Neural crest cell (in vitro differentiated cells): Measurements from ENCODE around the gene TTLL10. TPM values are rescaled to one million over a fixed set of nuclear protein-coding genes. Genes with fewer than 3 reads are reported as not detected.

ENCODE experiments used
- DNase-seq: peaks from one replicate; pipeline ENCODE4 v3.0.0; 2021; ENCODE audit warnings: low read depth, mixed read lengths, low spot score
- H3K27ac Mint-ChIP-seq: one replicate; pipeline ENCODE4 v1.8.0; 2021; ENCODE audit warnings: mild to moderate bottlenecking, mixed read lengths; ENCODE audit not compliant: unreplicated experiment
- H3K27me3 Mint-ChIP-seq: 2 replicates; pipeline ENCODE4 v1.8.0; 2021; ENCODE audit warnings: low read depth, mild to moderate bottlenecking, mixed read lengths
- H3K36me3 Mint-ChIP-seq: 2 replicates; pipeline ENCODE4 v1.8.0; 2021; ENCODE audit warnings: low read depth, mild to moderate bottlenecking, mixed read lengths
- H3K4me1 Mint-ChIP-seq: 2 replicates; pipeline ENCODE4 v1.8.0; 2021; ENCODE audit warnings: mixed read lengths
- H3K4me3 Mint-ChIP-seq: one replicate; pipeline ENCODE4 v1.8.0; 2021; ENCODE audit warnings: mild to moderate bottlenecking, mixed read lengths
- H3K9me3 Mint-ChIP-seq: 2 replicates; pipeline ENCODE4 v1.8.0; 2021; ENCODE audit warnings: mixed read lengths
- total RNA-seq: library from RNA; stranded (reverse); gene quantifications from 2 replicates; pipeline ENCODE4 v1.2.1, GENCODE V29; 2021
- TF ChIP-seq, protein P1 (sequence below): fragments of 200-600 bp; sonication (generic); conservative IDR thresholded peaks from 2 replicates; pipeline ENCODE4 v1.5.0; 2021; ENCODE audit warnings: antibody characterized with exemption, mild to moderate bottlenecking

Gene TTLL10
- total RNA-seq, 1 donor from 2014 or later, result not detected

DNA sequence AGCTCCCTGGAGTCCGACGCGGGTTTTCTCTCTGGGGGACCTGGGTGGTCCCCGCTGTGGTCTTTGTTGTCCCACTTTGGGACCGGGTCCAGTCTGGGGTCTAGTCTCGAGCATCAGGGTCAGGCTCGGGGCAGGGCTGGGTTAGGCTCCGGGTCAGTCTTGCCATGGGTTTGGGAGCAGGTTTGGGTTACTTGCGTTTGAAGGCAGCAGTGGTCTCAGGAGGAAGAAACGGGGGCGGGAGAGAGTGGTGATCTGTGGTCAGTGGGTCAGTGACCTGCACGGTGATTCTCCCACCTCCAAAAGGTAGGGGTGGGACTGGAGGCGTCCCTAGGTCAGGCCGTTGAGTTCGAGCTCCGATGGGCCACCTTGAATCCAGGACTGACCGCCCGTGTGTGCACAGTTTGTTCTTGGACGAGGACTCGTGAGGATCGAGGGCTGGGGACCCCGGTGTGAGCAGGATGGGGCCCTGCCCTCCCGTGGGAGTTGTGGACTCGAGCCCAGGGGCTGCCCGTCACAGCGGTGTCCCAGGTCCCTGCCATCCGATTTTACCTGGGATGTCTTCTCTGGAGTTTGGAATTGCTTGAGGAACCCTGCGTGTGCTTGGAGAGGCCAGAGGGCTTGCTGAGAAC, 60.6 kb downstream of the TTLL10 start:
- H3K4me3 Mint-ChIP-seq, result peak overlapping the region; percentile 82
- peaks cover 2% of the 10 kb centered on the region for H3K9me3 Mint-ChIP-seq
- no peak for DNase-seq
- H3K27ac Mint-ChIP-seq, result no peak overlapping the region
- peaks cover 4% of the 10 kb centered on the region for H3K27me3 Mint-ChIP-seq
- TF ChIP-seq, protein P1, sequence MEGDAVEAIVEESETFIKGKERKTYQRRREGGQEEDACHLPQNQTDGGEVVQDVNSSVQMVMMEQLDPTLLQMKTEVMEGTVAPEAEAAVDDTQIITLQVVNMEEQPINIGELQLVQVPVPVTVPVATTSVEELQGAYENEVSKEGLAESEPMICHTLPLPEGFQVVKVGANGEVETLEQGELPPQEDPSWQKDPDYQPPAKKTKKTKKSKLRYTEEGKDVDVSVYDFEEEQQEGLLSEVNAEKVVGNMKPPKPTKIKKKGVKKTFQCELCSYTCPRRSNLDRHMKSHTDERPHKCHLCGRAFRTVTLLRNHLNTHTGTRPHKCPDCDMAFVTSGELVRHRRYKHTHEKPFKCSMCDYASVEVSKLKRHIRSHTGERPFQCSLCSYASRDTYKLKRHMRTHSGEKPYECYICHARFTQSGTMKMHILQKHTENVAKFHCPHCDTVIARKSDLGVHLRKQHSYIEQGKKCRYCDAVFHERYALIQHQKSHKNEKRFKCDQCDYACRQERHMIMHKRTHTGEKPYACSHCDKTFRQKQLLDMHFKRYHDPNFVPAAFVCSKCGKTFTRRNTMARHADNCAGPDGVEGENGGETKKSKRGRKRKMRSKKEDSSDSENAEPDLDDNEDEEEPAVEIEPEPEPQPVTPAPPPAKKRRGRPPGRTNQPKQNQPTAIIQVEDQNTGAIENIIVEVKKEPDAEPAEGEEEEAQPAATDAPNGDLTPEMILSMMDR, result no peak
- peaks cover 16% of the 10 kb centered on the region for H3K36me3 Mint-ChIP-seq
- H3K4me1 Mint-ChIP-seq, result peaks cover 30% of the 10 kb centered on the region

DNA sequence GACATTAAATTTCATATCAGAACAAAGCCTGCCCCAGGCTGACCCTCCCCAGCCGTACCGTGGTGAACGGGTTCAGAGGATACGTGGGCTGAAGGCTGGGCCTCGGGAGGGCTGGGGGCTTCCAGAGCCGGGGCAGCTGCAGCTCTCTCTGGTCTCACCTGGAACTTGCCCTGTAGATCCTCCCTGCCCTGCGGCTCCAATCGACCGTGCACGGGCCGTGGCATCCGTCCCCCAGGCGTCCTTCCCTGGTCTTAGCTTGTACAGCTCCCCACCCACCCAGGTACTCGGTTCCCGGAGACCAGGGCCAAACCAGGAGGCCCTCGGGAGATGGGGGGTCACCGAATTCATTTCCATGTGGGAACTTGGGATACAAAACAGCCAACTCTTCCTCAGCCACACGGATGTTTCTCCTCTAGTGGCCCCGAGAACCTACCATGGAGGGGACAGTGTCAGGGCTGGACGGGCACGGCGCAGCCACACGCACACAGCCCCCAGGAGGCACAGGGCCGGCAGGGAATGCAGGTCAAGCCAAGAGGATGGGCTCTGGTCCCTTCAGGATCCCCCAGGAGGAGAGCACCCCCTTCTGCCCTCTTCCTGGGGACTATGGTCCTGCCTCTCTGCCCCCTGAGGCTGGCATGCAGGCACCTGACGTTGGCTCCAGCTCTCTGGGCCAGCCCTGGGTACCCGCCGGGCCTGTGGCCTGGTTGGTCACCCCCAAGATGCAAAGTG, 61.5 kb downstream of the TTLL10 start:
- Mint-ChIP-seq H3K4me3 (peak overlapping the region; percentile 82), H3K27me3 (peaks cover 4% of the 10 kb centered on the region), H3K27ac (no peak overlapping the region), H3K4me1 (peaks cover 24% of the 10 kb centered on the region), H3K9me3 (peaks cover 2% of the 10 kb centered on the region), H3K36me3 (peaks cover 11% of the 10 kb centered on the region)
- DNase-seq, result no peak
- TF ChIP-seq, protein P1, result no peak

DNA sequence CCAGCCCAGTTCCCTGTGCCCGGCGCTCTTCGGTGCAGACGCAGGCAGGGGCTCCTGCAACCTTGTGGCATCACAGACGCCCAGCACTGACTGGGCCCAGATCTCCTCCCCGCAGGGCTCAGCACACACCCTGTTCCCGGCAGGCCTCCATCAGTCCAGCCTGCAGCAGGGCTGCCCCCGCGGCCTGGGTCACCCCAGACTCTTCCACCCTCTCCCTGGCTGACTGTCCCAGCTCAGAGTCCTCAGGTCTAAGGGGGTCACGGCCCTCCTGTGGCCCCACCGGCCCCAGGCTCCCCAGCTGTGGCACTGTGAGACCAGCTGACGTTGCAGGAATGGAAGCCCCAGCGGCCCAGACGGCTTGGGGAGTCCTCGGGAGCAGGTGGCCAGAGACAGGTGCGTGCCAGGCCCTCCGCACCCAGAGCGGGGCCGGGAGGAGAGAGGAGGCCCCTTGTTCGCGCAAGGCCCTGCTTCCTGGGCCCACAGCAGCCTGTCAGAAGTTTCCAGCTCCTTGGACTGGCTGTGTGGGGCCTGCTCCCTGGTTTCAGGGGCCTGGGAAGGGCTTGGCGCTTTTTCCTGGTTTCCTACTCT, 62.6 kb downstream of the TTLL10 start:
- TF ChIP-seq, protein P1, result no peak
- H3K9me3 Mint-ChIP-seq, result peaks cover 2% of the 10 kb centered on the region
- peaks cover 4% of the 10 kb centered on the region for H3K27me3 Mint-ChIP-seq
- no peak overlapping the region for H3K27ac Mint-ChIP-seq
- H3K4me3 Mint-ChIP-seq, result no peak overlapping the region
- no peak for DNase-seq
- peaks cover 11% of the 10 kb centered on the region for H3K36me3 Mint-ChIP-seq
- H3K4me1 Mint-ChIP-seq, result peaks cover 16% of the 10 kb centered on the region

DNA sequence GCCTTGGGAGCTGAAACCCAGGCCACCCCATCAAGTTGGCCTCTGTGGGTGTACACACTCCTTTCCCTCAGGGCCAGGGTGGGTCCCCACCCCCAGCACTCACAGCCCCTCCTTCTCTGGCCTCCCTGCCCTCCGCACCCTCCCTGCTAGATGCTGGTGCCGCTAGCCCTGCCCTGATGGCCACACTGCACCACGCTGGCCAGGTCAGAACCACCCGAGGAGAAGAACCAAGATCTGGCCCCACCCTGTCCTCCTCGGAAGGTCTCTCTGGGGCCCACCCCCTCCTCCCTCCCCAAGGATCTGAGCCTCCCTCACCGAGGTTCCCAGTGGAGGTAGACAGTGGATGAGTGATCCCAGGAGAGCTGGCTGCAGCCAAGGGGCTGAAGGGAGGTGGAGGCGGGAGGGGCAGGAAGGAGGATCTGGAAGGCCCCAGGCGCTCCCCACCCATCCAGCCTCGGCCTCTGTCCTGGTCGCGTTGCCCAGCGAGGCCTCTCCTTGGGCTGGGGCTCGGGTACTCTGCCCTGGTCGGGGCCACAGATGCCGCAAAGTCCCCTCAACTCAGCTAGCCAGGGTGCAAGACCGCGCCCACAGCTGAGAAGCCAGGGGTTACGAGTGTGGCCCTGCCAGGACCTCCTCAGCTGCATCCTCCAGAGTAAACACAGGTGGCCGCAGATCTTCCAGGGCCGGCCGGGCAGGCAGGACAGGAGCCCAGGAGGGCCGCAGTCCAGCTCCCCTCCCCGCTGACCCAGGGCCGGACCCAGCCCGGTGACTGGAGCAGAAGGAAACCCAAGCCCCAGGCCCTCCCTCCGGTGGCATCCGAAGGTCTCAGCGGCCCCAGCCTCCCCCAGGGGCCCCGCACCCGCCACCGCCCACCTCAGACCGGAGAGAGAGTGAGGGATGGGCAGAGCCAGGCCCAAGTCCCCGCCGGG, 63.5 kb downstream of the TTLL10 start:
- H3K27me3 Mint-ChIP-seq, result peaks cover 4% of the 10 kb centered on the region
- H3K9me3 Mint-ChIP-seq, result peaks cover 2% of the 10 kb centered on the region
- peaks cover 15% of the 10 kb centered on the region for H3K4me1 Mint-ChIP-seq
- no peak overlapping the region for H3K27ac Mint-ChIP-seq
- TF ChIP-seq, protein P1, result no peak
- H3K36me3 Mint-ChIP-seq, result peaks cover 11% of the 10 kb centered on the region
- H3K4me3 Mint-ChIP-seq, result no peak overlapping the region
- no peak for DNase-seq
